GM12878 (cell line): ENCODE data around the gene PTPRJ. TPM values are rescaled to one million over a fixed set of nuclear protein-coding genes. Genes with fewer than 3 reads are reported as not detected.

ENCODE experiments used
- ATAC-seq: fragments of 200-7000 bp; cut with Tn5 transposase; 3 replicates; pipeline ENCODE4 v1.9.1; 2020; ENCODE audit warnings: mild to moderate bottlenecking, moderate library complexity
- BruUV-seq: library from RNA; stranded (reverse); fragments of 400-500 nt; replicated peaks from 2 replicates; lab custom pipeline; 2021; lab: Mats Ljungman, UMichigan
- CTCF ChIA-PET: fragments of 300-600 bp; sonication (Branson Sonifier 250); formaldehyde crosslinking; extraction: SDS; loops from one replicate; lab custom pipeline; 2021; ENCODE audit warnings: inconsistent platforms; lab: Yijun Ruan, JAX
- POLR2A ChIA-PET: fragments of 350-600 bp; formaldehyde crosslinking; extraction: SDS; loops from one replicate; lab custom pipeline; 2021; ENCODE audit warnings: inconsistent platforms; lab: Charles Lee
- RAD21 ChIA-PET: fragments of 300-600 bp; sonication (Branson Sonifier 250); formaldehyde crosslinking; loops from one replicate; lab custom pipeline; 2023; ENCODE audit warnings: antibody characterized with exemption; ENCODE audit not compliant: unreplicated experiment; lab: Charles Lee
- SMC1A ChIA-PET: fragments of 300-600 bp; sonication (Branson Sonifier 250); formaldehyde crosslinking; loops from one replicate; lab custom pipeline; 2023; ENCODE audit not compliant: unreplicated experiment, uncharacterized antibody; lab: Charles Lee
- DNase-seq: peaks from one replicate; pipeline ENCODE4 v3.0.0-alpha.2; 2011; ENCODE audit warnings: low read depth, low spot score
- FAIRE-seq: peaks from 3 replicates; lab custom pipeline; 2011; peaks lifted over from hg19 to GRCh38; lab: Jason Lieb, UNC
- H2AFZ ChIP-seq: 2 replicates; pipeline ENCODE4 v1.6.0; 2011; ENCODE audit warnings: low read depth, low read length, control low read depth; ENCODE audit not compliant: control insufficient read depth
- H3K27ac ChIP-seq: 2 replicates; pipeline ENCODE4 v1.5.1; 2011; ENCODE audit warnings: control low read depth; ENCODE audit not compliant: control insufficient read depth, insufficient read depth
- H3K27me3 ChIP-seq, 2 experiments: replicated peaks in 1 of 2; 2 replicates each; pipeline versions ENCODE4 v1.6.0 to v1.6.1; 2011; ENCODE audit warnings: low read length in 1 of 2; ENCODE audit not compliant: control insufficient read depth in 2 of 2, insufficient read depth in 2 of 2
- H3K36me3 ChIP-seq, 2 experiments: 2 replicates each; pipeline ENCODE4 v1.5.1; 2011; ENCODE audit warnings: low read length in 1 of 2; ENCODE audit not compliant: control insufficient read depth in 2 of 2, insufficient read depth in 2 of 2
- H3K4me1 ChIP-seq: 2 replicates; pipeline ENCODE4 v1.6.1; 2011; ENCODE audit warnings: mild to moderate bottlenecking, low read length, moderate library complexity, mixed read lengths; ENCODE audit not compliant: control insufficient read depth, insufficient read depth
- H3K4me2 ChIP-seq: 2 replicates; pipeline ENCODE4 v1.6.0; 2011; ENCODE audit warnings: control low read depth; ENCODE audit not compliant: control insufficient read depth, insufficient read depth
- H3K4me3 ChIP-seq: fragments of 200-600 bp; sonication (generic); 2 replicates; pipeline ENCODE4 v1.5.1; 2016
- H3K79me2 ChIP-seq: 2 replicates; pipeline ENCODE4 v1.6.0; 2011; ENCODE audit warnings: low read length; ENCODE audit not compliant: control insufficient read depth, insufficient read depth
- H3K9ac ChIP-seq: 2 replicates; pipeline ENCODE4 v1.8.0; 2011; ENCODE audit warnings: low read length, control low read depth, mixed read lengths; ENCODE audit not compliant: control insufficient read depth, insufficient read depth
- H3K9me3 ChIP-seq: replicated peaks from 3 replicates; pipeline ENCODE4 v1.5.1; 2011; ENCODE audit warnings: mild to moderate bottlenecking, low read length; ENCODE audit not compliant: control insufficient read depth, insufficient read depth
- H4K20me1 ChIP-seq: 2 replicates; pipeline ENCODE4 v1.6.0; 2011; ENCODE audit not compliant: control insufficient read depth, insufficient read depth
- BACH1 ChIP-seq: fragments of 450-650 bp; IDR thresholded peaks from 2 replicates; pipeline ENCODE4 v1.6.1; 2017; ENCODE audit warnings: mild to moderate bottlenecking, borderline replicate concordance
- E2F8 ChIP-seq: fragments of 450-650 bp; IDR thresholded peaks from 2 replicates; pipeline ENCODE4 v1.6.1; 2018; ENCODE audit warnings: mild to moderate bottlenecking, low read depth, moderate library complexity; ENCODE audit not compliant: partially characterized antibody
- NFXL1 ChIP-seq: fragments of 450-650 bp; IDR thresholded peaks from 2 replicates; pipeline ENCODE4 v1.6.1; 2017; ENCODE audit warnings: antibody characterized with exemption, mild to moderate bottlenecking, borderline replicate concordance
- PAX5 ChIP-seq: IDR thresholded peaks from 2 replicates; pipeline ENCODE4 v1.6.1; 2011; ENCODE audit warnings: low read depth, low read length, borderline replicate concordance
- RUNX3 ChIP-seq: IDR thresholded peaks from 2 replicates; pipeline ENCODE4 v1.6.1; 2012; ENCODE audit warnings: low read length, inconsistent platforms
- TARDBP ChIP-seq: IDR thresholded peaks from 2 replicates; pipeline ENCODE4 v1.6.1; 2016; ENCODE audit warnings: borderline replicate concordance
- ZBTB33 ChIP-seq: fragments of 450-650 bp; IDR thresholded peaks from 2 replicates; pipeline ENCODE4 v1.6.1; 2017; ENCODE audit warnings: mild to moderate bottlenecking
- ZNF274 ChIP-seq: IDR thresholded peaks from one replicate; pipeline ENCODE4 v1.8.0; 2011; ENCODE audit not compliant: insufficient read length, insufficient read depth
- WGBS: methylation state at CpG from one replicate; pipeline ENCODE4 v1.1.6; 2016; ENCODE audit warnings: low lambda C conversion rate; ENCODE audit not compliant: insufficient replicate concordance, insufficient coverage; ENCODE audit errors: missing lambda C conversion rate; 5-methylcytosine and 5-hydroxymethylcytosine counted together
- in situ Hi-C: fragments of 300-500 bp; cut with MboI; formaldehyde crosslinking; loops from 9 replicates; pipeline ENCODE4 v1.14.3; 2018; ENCODE audit warnings: mixed read lengths
- intact Hi-C: fragments of 100-400 bp; cut with micrococcal nuclease; formaldehyde crosslinking; loops from one replicate; pipeline ENCODE4 v1.14.2; 2022; ENCODE audit not compliant: unreplicated experiment
- polyA plus RNA-seq, 11 experiments: library from polyadenylated mRNA; depleted of rRNA in 4 of 11; unstranded in 6 of 11; stranded (reverse) in 5 of 11; fragments of >200 nt; fragmentation: Nextera tagmentation in 4 of 11; fragmentation: Illumina TruSeq in 1 of 11; extraction: Ambion mirVana in 4 of 11; extraction: Trizol in 1 of 11; gene quantifications; 1 replicate in 1 of 11; 2 replicates in 10 of 11; pipeline versions ENCODE4 v1.2.1 to v1.2.3, GENCODE V29; 2011 to 2016; ENCODE audit warnings: inconsistent platforms in 2 of 11, missing spikeins in 2 of 11, low read depth in 1 of 11
- total RNA-seq, 4 experiments: library from RNA; depleted of rRNA in 3 of 4; stranded (reverse); fragments of >200 nt in 3 of 4; fragmentation: Illumina TruSeq in 1 of 4; extraction: Trizol in 1 of 4; gene quantifications; 2 replicates each; pipeline versions ENCODE4 v1.2.1 to v1.2.3, GENCODE V29; 2013 to 2021
- TF ChIP-seq, protein P1 (sequence below): IDR thresholded peaks from 2 replicates; pipeline ENCODE4 v1.6.1; 2012; ENCODE audit warnings: low read depth, low read length, improper control_type of control experiment

Gene PTPRJ
- total and polyA plus RNA-seq, 10 of the 15 experiments (the other 5 are each of a cell fraction or from before 2014, with no cell fraction given): 0.22 to 22.4 (median 7.4) TPM

- TF ChIP-seq BACH1: no peak
- TF ChIP-seq ZNF274: no peak
- TF ChIP-seq, protein P1, sequence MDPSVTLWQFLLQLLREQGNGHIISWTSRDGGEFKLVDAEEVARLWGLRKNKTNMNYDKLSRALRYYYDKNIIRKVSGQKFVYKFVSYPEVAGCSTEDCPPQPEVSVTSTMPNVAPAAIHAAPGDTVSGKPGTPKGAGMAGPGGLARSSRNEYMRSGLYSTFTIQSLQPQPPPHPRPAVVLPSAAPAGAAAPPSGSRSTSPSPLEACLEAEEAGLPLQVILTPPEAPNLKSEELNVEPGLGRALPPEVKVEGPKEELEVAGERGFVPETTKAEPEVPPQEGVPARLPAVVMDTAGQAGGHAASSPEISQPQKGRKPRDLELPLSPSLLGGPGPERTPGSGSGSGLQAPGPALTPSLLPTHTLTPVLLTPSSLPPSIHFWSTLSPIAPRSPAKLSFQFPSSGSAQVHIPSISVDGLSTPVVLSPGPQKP: no peak
Measured at GRCh38 chr11:47994417-47994816, 14.1 kb downstream of the PTPRJ start (continued).

- ATAC-seq: no peak
- no TSS peak for BruUV-seq
- no peak overlapping the region for H3K4me3 ChIP-seq
- peaks cover 30% of the 10 kb centered on the region for H3K4me1 ChIP-seq
- POLR2A ChIA-PET: interaction anchor here (0.7 to 1.2 kb wide), 3 partner anchors 9 to 12 kb away, joined by 4 to 9 read pairs (median 5); no protein-coding TSS in a partner anchor
- H4K20me1 ChIP-seq: no peaks in the 10 kb centered on the region
- in situ Hi-C loops: loop anchor here (5.0 kb wide), 1 partner anchor 52 kb away; no protein-coding TSS in a partner anchor
- H3K79me2 ChIP-seq: peaks cover 29% of the 10 kb centered on the region
- CTCF ChIA-PET: interaction anchor here (0.7 kb wide), 1 partner anchor 112 kb away, joined by 5 read pairs; no protein-coding TSS in a partner anchor
- WGBS: 73% methylated on average over 4 of the region's 4 CpGs
- H3K4me2 ChIP-seq: no peak overlapping the region
- H3K27me3 ChIP-seq: no peaks in the 10 kb centered on the region; a peak in 1 of 4 replicates
- no peak for TF ChIP-seq ZBTB33
- no peak for TF ChIP-seq TARDBP
- TF ChIP-seq NFXL1: no peak
- no peak for TF ChIP-seq RUNX3
- TF ChIP-seq E2F8: no peak
- no peak for TF ChIP-seq PAX5
- no peak for DNase-seq
- H3K9me3 ChIP-seq: no peaks in the 10 kb centered on the region
- 0 out of 4 replicates have a peak, but pooled peaks cover 0 to 2% of the 10 kb centered on the region in 2 experiments for H3K36me3 ChIP-seq
- no peak overlapping the region for H3K9ac ChIP-seq
- intact Hi-C loops: no loop called here
- no peak overlapping the region for H2AFZ ChIP-seq
- RAD21 ChIA-PET: no interaction called here
- FAIRE-seq: no peak
- SMC1A ChIA-PET: interaction anchor here (1.3 kb wide), 2 partner anchors 10 to 113 kb away, joined by 3 to 6 read pairs; no protein-coding TSS in a partner anchor
- H3K27ac ChIP-seq: no peak overlapping the region
Measured at GRCh38 chr11:47995360-47995769, 15.0 kb downstream of the PTPRJ start.
